GM18502 (cell line): ENCODE data around the gene SAMD8.
A peak's percentile ranks its signal among the peaks of the same experiment; 100 is the strongest.
"Not testable (repeated sequence)": the region's sequence is repeated elsewhere in the genome, so short reads cannot be mapped to it uniquely, and the experiment has no call there.

ENCODE experiments used
- ATAC-seq: cut with Tn5 transposase; IDR thresholded peaks from one replicate; pipeline ENCODE4 v1.9.1; 2021; ENCODE audit warnings: mild to moderate bottlenecking; ENCODE audit not compliant: unreplicated experiment, poor library complexity

SAMD8 gene

DNA sequence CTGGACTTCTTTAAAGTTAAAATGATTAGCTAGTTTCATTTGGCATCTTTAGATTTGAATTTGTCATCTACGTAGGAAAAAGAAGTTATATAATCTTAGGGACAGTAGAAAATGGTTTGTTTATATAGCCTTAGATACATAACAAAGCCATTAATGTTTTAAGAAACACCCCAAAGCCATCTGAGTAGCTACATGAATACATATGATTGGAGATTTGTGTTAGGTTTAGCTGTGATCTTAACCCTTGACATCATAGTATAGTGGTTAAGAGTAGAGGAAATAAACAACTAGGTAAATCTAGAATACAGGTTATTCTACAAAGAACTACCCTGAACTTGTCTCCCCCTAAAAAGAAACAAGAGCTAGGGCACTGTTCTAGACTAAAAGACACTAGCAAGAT, 18.1 kb downstream of the SAMD8 start:
- ATAC-seq, result no peak

DNA sequence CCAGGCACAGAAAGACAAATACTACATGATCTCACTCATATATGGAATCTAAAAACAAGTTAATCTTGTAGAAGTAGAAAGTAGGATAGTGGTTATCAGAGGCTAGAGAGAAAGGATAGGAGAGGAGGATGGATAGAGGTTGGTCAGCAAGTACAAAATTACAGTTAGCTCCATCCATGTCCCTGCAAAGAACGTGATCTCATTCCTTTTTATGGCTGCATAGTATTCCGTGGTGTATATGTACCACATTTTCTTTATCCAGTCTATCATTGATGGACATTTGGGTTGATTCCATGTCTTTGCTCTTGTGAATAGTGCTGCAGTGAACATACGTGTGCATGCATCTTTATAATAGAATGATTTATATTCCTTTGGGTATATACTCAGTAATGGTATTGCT, 22.2 kb downstream of the SAMD8 start:
- not testable (repeated sequence) for ATAC-seq

DNA sequence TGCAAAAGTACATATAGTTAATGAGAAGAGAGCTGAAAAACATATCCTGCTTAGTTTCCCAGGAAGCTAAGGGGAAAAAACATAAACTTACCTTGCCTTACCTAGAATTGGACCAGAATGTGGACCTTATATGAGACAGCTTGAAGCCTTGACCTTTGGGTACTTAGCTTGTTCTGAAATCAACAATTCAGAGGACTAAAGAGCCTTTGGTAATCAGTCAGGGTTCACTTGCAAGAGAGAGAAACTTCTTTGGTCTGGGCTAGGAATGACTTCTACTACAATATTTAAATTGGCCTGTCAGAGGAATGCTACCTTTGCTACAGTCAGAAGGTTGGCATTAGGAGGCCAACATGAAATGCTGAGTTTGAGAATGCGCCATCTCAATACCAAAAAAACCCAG, 24.9 kb downstream of the SAMD8 start:
- ATAC-seq, result no peak

DNA sequence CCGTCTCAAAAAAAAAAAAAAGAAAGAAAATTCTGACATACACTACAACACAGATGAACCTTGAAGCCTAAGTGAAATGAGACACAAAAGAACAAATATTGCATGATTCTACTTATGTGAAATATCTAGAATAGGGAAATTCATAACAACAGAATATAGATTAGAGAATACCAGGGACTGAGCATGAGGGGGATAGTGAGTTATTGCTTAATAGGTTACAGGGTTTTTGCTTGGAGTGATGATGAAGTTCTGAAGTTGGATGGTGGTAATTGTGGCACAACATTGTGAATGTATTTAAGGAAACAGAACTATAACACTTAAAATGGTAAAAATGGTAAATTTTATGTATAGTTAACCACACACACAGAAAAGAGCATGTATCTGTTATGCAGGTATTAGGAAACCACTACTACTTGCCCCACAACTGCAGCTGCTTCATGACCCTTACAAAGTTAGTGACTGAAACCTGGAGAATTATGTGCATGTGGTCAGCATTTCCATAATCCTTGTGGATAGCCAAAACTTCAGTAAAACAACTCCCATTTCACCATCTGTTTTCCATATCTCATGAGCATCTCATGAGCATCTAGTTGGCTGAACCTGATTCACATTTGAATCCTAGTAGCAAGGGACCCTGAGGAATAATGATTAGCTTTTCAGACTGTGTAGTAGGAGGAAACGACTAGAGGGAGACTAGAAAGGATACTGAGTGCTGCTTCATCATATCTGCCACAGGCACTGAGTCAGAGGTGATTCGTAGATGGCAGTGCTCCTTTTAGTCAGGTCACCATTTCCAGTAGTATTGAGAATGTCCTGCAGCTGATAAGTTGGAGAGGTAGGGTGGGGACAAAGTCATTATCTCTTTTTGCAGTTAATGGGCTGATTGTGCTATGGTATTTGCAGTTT, 26.3 kb downstream of the SAMD8 start:
- ATAC-seq, result no peak

DNA sequence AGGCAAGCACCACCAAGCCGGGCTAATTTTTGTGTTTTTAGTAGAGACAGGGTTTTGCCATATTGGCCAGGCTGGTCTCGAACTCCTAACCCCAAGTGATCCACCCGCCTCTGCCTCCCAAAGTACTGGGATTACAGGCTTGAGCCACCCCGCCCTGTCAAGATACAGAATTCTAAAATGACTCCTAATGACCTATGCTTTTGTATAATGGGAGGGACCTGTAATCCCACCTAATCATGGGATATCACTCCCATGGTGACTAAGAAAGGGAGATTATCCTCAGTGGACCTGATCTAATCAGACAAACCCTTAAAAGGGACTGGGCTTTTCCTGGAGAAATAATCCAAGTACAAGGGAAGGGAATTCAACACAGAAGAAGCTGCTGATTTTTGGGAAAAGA, 28.8 kb downstream of the SAMD8 start:
- no peak for ATAC-seq

DNA sequence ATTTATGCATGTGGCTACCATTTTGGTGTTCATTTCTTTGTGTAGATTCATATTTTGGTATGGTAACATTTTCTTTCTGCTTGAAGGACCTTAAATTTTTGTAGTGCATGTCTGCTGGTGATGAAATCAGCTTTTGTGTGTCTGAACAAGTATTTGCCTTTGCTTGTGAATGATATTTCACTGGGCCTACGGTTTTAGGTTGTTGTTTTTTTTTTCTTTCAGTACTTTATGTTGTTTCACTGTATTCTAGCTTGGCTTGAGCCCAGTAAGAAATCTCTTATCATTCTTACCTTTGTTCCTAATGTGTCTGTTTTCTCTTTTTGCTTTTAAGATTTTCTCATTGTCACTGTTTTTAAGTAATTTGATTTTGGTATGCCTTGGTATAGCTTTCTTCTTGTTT, 31.9 kb downstream of the SAMD8 start:
- no peak for ATAC-seq

DNA sequence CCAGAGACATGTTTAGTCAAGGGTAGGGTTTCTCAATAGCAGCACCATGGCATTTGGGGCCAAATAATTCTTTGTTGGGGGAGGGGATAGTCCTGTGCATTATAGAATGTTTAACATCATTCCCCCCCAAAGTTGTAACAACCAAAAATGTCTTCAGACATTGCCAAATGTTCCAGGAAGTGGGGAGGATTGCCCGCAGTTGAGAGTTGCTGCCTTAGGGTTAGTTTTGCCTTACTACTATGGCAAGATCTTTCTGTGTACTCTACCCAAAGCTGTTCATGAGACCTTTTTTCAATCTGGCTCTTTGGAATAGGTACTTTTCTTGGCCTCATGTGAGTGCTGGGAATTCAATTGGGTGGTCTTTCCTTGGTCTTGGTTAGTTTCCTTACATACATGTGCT, 34.1 kb downstream of the SAMD8 start:
- no peak for ATAC-seq

GRCh38 chr10:75146780-75147179, 35.3 kb downstream of the SAMD8 start:
- ATAC-seq, result no peak

GRCh38 chr10:75150656-75151055, 39.2 kb downstream of the SAMD8 start:
- ATAC-seq, result no peak

DNA sequence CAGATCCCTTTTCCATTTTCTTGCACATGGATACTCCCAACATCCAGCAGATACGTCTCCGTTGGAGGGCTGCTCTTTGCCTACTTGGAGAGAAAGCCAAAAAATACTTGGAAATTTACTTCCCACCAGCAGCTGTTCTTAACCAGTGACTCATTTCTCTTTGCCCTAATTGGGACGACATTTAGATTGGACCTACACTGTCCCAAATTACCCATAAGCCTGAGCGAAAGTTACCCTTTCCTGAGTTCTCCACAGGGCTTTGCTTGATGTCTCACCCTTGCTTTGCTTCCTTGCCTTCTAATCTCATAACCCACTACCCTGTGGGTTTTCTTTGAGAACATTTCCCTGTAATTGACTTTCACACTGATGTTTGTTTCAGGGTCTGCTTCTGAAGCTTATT, 48.1 kb downstream of the SAMD8 start:
- ATAC-seq, result no peak

- peak; percentile 91 for ATAC-seq
Measured at GRCh38 chr10:75165684-75166622, 54.5 kb downstream of the SAMD8 start.

GRCh38 chr10:75166623-75166972, 55.1 kb downstream of the SAMD8 start:
- ATAC-seq, result peak; percentile 20

DNA sequence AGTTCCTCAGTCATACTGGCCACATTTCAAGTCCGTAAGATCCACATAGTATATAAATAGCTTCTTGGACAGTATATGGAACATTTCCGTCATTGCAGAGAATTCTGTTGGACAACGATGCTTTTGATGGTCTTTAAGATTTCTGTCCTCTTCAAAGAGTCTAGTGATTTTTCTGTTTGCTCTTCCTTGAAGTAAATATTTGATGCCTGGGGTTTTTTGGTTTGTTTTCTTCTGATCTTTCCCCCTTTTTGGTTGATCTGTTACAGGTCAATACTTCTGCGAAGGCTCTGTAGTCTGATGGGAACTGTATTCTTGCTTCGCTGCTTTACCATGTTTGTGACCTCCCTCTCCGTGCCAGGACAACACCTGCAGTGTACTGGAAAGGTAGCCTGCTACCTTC, 56.8 kb downstream of the SAMD8 start:
- no peak for ATAC-seq

DNA sequence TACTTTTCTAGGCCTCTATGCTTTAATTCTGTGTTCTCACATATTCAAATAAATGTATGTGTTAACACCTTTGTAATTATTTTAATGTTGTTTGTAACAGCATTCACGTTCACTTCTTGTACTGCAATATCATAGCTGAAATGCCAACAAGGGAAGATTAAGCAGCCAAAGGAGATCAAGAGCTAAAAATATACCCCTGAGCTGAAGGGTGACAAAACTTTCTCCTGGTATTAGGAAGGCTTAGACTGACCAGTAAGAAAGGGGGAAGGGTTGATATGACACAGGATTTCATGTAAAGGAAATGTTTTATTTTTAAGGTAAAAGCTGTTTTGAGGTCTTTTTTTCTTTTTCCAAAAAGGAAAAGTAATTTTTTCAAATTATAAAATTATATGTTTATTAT, 58.8 kb downstream of the SAMD8 start:
- ATAC-seq, result no peak

GRCh38 chr10:75175046-75175445, 63.6 kb downstream of the SAMD8 start:
- no peak for ATAC-seq

DNA sequence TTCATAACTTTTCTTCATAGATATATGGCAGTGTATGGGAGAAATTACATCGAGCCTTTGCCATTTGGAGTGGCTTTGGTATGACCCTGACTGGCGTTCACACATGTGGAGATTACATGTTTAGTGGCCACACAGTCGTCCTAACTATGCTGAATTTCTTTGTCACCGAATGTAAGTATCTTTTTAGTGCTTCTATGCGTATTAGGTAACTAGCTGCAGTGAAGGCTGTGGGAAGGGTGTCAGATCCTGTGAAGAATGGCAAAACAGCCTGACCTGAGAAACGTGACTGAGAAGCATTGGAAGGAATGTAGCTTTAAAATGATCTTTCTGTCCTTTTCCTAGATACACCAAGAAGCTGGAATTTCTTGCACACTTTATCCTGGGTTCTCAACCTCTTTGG, 64.6 kb downstream of the SAMD8 start:
- no peak for ATAC-seq

GRCh38 chr10:75176736-75177135, 65.3 kb downstream of the SAMD8 start:
- ATAC-seq, result no peak

GRCh38 chr10:75179657-75180177, 68.3 kb downstream of the SAMD8 start:
- ATAC-seq, result no peak

GRCh38 chr10:75180592-75180991, 69.1 kb downstream of the SAMD8 start:
- ATAC-seq, result no peak

- ATAC-seq, result no peak
Measured at GRCh38 chr10:75181073-75181472, 69.6 kb downstream of the SAMD8 start.

DNA sequence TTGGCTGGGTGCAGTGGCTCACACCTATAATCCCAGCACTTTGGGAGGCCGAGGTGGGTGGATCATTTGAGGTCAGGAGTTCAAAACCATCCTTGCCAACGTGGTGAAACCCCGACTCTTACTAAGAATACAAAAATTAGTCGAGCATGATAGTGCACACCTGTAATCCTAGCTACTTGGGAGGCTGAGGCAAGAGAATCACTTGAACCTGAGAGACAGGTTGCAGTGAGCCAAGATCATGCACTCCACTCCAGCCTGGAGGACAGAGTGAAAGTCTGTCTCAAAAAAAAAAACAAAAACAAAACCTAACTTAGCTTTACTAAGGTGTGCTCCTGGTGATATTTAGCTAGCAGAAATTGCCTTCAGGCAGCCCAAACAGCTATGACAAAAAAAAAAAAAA, 74.9 kb downstream of the SAMD8 start:
- no peak for ATAC-seq
